Activated effector memory CD4-positive, alpha-beta T cell treated with Interleukin-2 at 50 U/mL for 16 hours (primary cell): ENCODE data around the gene SIL1.

ENCODE experiments used
- DNase-seq: peaks from one replicate; pipeline ENCODE4 v3.0.0-alpha.2; 2020

The SIL1 gene

DNA sequence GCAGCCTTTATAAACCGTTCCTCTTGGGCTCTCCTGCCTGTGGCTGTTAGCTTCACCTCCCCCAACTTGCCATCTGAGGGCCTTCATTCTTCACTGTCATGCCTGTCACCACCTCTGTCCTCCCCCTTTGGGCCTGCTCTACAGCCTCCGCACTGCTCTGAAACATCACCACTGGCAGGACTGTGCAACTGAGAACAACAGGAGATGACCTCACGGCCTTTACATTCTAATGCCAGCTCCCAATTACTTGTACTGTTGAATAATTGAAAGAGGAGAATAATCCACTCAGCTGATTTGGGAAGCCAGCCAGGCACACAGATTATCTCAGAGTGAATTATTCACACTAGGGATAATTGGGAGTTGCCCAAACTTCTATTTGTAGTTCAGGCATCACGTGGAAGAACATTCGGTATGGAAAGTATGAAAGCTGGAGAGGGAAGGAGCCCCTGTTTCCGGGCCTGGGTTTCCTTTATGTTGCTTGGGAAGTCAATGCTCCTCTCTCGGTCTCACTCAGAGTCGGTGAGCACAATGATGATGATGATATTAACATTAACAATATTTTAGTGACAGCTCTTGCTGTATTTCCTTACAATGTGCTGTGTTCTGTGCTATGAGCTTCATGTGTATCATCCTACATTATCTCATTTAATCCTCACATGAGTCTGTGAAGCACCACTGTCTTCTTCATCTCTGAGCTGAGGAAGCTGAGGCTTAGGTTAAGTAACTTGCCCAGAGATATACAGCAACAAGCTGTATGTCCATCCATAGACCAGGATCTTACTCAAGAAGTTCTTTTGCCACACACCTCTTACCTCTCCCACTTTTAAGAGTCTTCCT lies 223.7 kb downstream of the SIL1 start:
- no peak for DNase-seq

DNA sequence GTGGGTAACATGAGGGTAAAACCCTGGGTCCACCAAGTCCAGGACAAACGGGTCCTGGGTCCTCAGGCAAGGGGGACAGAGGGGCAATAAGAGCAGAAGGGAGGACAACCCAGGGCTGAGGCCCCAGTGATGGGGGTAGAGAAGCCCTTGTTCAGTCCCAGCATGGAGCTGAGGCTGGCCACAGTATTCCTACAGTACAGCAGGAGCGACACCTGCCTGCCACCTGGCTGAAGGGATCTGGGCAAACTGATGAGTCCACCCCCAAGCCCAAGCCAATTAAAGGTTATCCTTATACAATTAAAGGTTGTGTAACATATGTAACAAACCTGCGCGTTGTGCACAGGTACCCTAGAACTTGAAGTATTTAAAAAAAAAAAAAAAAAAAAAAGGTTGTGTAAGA lies 225.3 kb downstream of the SIL1 start:
- DNase-seq: no peak

- no peak for DNase-seq
Observed at GRCh38 chr5:138972230-138972629, 225.9 kb downstream of the SIL1 start.

- no peak for DNase-seq
Observed at GRCh38 chr5:138969323-138970002, 228.7 kb downstream of the SIL1 start.

GRCh38 chr5:138968601-138969000 lies 229.6 kb downstream of the SIL1 start:
- DNase-seq: no peak

- no peak for DNase-seq
Observed at GRCh38 chr5:138967791-138968448, 230.2 kb downstream of the SIL1 start.

DNA sequence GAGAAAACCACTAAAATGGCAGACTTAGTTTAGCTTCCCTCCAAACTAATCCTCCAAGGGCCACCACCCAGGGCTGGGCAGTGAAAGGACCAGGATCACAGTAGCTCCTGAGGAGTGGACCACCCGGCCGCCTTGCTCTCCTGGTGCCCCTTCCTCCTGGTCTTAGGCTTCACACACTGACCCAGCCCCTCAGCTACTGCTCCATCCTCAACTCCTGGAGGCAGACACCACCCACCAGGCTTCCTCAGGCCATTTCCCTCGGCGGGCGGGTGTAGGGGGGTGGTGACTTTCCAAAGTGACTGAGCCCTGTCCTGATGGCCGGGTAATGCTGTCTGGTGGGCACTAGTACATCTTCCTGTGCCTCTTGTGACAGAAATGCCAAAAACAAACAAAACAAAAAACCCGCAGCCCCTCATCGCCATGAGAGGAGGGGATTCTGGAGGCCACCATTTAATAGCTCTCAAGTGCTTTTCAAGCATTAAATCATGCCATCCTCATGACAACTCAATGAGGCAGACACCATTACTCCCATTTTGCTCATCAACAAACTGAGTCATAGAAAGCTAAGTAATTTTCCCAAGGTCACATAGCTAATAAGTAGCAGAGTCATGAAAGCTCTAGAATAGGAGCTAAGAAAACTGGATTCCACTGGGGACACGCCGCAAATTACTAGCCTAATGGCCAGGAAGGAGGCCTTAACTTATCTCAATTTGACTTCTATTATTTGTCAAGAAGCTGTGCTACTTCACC lies 231.8 kb downstream of the SIL1 start:
- DNase-seq: no peak

DNA sequence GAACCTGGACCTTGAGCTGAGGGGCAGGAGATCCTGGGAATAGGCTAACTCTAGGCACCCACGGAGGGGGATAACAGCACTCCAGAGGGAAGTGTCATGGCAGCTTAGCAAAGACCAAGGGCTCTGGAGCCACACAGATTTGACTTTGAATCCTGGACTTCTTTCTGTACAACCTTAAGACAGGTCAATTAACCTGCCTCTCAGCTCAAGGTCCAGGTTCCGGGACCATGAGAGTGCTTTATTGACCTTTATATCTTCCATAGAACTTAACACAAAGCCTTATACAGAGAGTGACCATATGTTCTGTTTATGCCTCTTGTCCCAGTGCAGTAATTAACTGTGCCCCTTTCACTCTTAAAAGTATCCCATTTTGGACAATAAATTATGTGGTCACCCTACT lies 232.5 kb downstream of the SIL1 start:
- no peak for DNase-seq

DNA sequence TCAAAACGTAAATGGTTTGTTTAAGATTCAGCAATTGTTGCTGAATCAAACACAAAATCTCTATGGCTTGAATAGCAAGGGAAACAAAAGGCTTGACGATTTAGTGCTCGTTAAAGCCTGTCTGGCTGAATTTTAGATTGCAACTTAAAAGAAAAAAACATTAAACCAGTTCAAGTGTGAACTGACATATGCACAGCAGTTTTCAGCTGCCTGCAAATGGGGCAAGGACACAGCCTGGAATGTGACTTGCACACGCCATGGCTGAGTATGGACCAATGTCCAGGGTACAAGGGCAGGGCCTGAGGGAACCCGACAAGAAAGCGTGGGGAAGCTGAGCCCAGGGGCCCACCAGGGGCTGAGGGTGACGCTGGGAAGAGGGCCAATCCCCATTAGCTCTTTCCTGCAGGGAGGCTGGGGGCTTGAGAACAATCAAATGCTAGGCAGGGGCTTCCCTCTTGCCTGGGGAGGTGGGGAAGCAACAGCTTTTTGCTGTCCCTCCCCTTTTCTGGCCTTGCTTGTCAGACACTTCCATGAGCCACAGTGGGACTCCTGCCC lies 233.4 kb downstream of the SIL1 start:
- no peak for DNase-seq

- no peak for DNase-seq
Observed at GRCh38 chr5:138963763-138964371, 234.3 kb downstream of the SIL1 start.

DNA sequence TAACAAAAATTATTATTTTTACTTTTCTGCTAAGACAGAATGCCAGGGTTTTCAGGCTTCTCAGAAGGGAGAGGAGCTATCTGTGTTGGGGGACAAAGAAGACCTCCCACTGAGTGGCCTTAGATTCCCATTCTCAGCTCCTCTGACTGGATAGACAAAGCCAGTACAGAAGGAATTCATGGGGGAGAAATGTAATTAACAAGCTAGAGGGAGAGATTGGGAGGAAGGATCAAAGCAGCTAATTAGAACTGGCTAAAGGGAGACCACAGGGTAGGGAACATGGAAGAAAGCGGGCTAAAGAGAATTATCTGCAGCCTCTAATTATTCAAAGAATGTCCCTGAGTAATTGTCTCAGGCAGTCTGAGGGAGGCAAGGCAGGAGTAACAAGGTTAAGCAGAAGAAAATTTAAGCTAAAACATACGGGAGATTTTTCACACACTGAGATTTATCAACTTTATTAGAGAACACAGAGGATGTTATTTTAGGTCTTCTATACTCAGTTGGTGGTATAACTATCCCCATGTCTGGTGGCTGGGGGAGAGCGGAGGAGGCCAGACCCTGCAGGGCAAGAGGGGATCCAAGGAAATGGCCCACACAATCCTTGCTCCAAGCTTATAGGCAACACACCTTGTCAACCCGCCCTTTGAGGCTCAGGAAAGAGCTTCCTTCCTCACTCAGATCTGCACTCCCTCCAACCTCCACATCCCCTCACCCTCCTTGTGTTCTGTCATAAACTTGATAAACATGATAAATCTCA lies 235.4 kb downstream of the SIL1 start:
- DNase-seq: no peak

GRCh38 chr5:138961729-138962128 lies 236.4 kb downstream of the SIL1 start:
- DNase-seq: no peak

GRCh38 chr5:138961221-138961620 lies 236.9 kb downstream of the SIL1 start:
- no peak for DNase-seq

- DNase-seq: no peak
Observed at GRCh38 chr5:138960145-138960692, 237.9 kb downstream of the SIL1 start.

DNA sequence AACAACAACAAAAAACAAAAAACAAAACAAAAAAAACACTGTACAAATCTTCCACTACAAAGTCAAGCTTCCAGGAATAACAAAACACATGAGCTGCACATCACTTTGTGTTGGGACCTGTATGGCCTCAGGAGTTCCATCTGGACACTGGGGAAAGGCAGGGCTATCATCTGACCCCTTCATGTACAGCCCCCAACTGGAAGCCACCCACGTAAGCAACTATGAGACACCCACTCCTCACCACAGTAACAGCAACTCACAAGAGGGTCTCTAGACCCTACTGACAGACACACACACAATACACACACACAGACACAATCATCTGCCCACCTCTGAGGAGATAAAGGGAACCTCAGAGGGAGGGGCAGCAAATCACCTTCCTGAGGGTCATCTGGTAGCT lies 241.4 kb downstream of the SIL1 start:
- DNase-seq: no peak

DNA sequence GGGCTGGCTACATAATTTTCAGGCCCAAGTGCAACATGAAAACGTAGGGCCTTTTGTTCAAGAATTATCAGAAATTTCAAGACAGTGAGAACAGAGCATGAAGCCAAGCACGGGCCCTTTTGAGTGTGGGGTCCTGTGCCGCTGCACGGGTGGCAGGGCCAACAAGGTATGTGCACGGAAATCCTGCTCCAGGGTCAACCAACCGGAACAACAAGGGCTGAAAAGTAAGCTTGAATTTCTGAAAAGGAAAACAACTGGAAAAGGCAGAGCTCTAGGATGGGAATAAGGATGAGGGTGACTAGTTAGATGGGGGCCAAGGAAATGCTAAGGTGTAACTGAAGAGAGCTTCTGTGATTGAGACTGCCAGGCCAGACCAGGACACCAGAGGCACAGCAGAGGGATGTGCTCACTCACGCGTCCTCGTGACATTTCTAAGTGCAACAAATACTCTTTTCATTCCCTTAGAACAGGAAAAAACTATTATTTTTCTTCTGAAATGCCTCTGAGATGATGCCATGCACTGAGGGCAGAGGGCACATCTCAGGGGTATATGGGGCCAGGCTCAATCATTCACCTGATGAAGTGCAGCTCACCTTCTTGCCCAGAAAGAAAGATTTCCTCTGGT lies 242.4 kb downstream of the SIL1 start:
- no peak for DNase-seq

DNA sequence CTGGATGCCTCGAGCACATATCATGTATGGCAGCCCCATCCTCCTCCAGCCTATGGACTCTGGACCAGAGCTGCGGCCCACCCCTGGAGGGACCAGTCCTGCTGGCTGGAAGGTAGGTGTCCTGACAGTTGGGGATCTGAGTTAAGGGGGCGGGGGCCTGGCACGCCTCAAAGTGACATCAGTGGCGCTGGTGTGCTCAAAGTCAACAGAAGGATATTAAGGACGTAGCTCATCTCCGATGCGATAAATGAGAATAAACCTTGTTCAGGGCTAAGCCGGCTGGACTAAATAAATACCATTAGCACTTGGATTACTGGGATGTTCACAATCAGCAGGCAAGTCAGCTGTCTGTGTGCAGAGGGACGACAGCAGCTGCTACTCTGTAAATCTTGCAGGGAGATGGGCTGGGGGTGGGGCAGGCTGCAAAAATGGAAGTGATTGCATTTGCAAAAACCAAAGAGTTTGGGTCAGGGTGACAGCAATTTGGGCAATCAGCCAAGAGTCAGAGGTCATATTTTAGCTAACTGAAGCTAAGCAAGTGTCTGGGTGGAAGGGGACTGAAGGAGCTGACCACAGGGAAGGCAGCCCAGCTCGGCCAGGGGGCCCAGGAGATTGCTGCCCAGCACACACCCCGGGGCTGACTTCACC lies 243.0 kb downstream of the SIL1 start:
- no peak for DNase-seq

DNA sequence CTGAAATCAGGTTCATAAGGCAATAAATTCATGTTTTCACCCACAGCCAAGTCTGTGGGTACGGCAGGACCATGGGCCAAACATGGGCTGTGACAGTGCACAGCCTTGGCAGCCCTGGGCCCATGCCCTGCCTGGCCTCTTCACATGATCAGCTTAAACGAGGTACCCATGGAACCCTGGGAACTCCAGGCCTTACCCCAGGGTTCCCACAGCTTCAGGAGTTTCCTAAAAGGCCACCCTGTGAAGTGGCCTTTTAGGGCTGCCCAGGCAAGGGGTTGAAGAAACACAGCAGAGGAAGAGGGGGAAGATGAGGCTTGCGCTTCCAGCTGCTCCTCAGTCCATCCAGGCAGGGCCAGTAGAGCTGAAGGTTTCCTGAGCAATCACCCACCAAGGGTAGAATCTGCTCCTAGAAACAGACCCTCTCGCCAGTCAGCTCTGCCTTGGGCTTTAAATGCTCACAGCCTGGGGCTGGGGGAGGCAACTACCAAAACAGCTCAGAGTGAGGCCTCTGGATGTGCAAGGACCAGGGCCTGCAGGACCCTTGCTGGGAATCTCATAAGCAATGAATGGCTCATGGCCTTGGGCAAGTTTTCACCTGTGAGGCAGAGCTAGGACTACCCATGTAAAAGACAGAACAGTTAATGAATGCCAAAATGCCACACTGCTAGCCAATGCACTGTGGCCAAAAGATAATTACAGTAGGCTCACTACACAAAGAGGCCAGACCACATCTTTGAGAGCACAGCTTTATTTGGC lies 243.7 kb downstream of the SIL1 start:
- DNase-seq: no peak
